Choroid plexus epithelial cell (primary cell): ENCODE measurements around the gene ARHGAP19.
"Not testable (repeated sequence)": the region's sequence is repeated elsewhere in the genome, so short reads cannot be mapped to it uniquely, and the experiment has no call there.

Source experiments
- DNase-seq: peaks from one replicate; pipeline ENCODE4 v3.0.0-alpha.2; 2010; ENCODE audit warnings: low read depth
- H3K4me3 ChIP-seq: 2 replicates; pipeline ENCODE4 v1.5.1; 2011; ENCODE audit warnings: low read depth, mild to moderate bottlenecking, control low read depth, low read length, moderate library complexity
- TF ChIP-seq, protein P1 (sequence below): conservative IDR thresholded peaks from 2 replicates; pipeline ENCODE4 v1.5.1; 2011; ENCODE audit warnings: low read depth, mild to moderate bottlenecking, control low read depth, inconsistent platforms, low read length, moderate library complexity

The ARHGAP19 gene

DNA sequence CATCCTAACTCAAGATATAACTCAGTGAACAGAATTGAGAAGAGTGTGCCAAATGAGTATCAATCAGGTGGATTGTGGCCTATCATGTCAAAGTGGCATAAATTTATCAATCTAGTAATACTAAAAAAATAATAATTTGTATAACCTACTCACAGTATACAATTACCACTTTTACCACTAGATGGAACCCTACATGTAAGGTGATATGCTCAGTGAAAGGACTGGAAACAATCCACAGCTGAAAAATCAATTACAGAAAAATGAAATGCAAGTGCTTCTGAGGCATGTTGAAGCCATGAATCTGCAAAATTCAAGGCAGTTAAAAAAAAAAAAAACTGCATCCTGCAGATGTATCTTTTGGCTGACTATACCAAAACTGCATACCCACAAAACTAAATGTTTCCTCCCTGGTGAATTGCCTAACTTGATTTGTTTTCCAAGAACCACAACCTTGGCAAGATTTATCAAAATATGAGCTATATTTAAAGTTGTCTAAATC is 13.9 kb downstream of the ARHGAP19 start:
- TF ChIP-seq, protein P1, sequence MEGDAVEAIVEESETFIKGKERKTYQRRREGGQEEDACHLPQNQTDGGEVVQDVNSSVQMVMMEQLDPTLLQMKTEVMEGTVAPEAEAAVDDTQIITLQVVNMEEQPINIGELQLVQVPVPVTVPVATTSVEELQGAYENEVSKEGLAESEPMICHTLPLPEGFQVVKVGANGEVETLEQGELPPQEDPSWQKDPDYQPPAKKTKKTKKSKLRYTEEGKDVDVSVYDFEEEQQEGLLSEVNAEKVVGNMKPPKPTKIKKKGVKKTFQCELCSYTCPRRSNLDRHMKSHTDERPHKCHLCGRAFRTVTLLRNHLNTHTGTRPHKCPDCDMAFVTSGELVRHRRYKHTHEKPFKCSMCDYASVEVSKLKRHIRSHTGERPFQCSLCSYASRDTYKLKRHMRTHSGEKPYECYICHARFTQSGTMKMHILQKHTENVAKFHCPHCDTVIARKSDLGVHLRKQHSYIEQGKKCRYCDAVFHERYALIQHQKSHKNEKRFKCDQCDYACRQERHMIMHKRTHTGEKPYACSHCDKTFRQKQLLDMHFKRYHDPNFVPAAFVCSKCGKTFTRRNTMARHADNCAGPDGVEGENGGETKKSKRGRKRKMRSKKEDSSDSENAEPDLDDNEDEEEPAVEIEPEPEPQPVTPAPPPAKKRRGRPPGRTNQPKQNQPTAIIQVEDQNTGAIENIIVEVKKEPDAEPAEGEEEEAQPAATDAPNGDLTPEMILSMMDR, result peak; percentile 61
- H3K4me3 ChIP-seq, result no peak overlapping the region
- peak; percentile 97 for DNase-seq

DNA sequence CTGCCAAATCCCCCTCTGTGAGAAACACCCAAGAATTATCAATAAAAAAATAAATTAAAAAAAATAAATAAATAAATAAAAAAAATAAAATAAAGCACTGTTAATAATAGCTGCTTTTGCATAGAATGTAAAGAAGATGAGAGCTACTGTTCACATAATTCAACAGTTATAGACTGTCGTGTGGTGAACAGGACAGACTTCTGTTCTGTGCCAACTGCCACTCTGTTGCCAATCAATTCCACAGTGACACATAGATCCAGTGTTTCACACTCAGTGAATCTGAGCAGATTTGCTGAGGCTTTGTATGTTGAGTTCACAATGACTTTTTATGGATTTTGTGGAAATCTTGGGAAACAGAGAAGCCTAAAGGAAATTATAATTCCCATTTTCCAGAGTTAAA is 14.9 kb downstream of the ARHGAP19 start:
- TF ChIP-seq, protein P1, result no peak
- H3K4me3 ChIP-seq, result no peak overlapping the region
- no peak for DNase-seq

GRCh38 chr10:97274828-97275227 is 17.6 kb downstream of the ARHGAP19 start:
- TF ChIP-seq, protein P1, result no peak
- no peak for DNase-seq
- no peak overlapping the region for H3K4me3 ChIP-seq

- TF ChIP-seq, protein P1, result no peak
- no peak for DNase-seq
These were observed 18.7 kb downstream of the ARHGAP19 start for GRCh38 chr10:97273700-97274099.

DNA sequence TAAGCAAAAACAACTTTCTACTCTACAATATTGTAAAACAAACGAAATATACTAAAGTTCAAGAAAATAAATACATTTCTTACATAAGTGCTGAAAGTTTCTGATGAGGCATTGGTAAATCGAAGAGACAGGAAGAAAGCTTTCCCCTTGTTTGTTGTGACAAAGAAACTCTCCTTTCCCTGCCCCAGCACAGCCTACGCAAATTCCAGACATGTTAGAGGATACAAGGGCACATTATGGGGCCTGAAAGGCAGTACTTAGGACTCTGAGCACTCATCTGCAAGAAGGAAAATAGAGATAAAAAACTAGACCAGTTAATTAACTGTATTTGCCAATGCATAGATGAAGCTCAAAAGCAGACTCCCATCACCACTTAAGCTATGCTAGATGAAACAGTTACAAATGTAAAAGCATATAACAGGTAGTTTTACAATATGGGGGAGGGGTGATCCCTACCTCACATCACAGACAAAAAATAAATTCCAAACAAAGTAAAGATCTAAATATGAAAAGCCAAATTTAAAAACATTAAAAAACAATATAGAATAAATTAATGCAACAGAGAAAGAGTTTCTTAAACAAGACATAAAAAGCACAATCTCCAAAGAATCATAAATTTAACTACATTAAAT is 21.8 kb downstream of the ARHGAP19 start:
- peak overlapping the region; percentile 26 for H3K4me3 ChIP-seq
- DNase-seq, result peak; percentile 83
- TF ChIP-seq, protein P1, result no peak

More at GRCh38 chr10:97273700-97274099, 18.7 kb downstream of the ARHGAP19 start:
- no peak overlapping the region for H3K4me3 ChIP-seq

- no peak overlapping the region for H3K4me3 ChIP-seq
- TF ChIP-seq, protein P1, result no peak
- no peak for DNase-seq
These were observed 24.8 kb downstream of the ARHGAP19 start for GRCh38 chr10:97267671-97268070.

DNA sequence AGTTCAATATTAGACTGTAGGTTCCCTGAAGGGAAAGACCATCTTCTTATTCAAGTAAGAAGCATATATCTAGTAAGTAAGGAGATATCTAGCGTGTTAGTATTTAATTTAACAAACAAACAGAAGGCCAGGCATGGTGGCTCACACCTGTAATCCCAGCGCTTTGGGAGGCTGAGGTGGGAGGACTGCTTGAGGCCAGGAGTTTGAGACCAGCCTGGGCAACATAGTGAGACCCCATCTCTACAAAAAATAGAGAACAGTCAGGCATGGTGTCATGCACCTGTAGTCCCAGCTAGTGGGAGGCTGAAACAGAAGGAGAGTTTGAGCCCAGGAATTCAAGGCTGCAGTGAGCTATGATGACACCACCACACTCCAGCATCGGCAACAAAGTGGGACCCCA is 27.3 kb downstream of the ARHGAP19 start:
- not testable (repeated sequence) for H3K4me3 ChIP-seq, DNase-seq
